GM12873 (cell line): ENCODE data around the gene HRH3.

Source experiments
- TF ChIP-seq, protein P1 (sequence below): IDR thresholded peaks from 2 replicates; pipeline ENCODE4 v1.5.1; 2012; ENCODE audit warnings: low read depth, mild to moderate bottlenecking, moderate library complexity, low read length, control low read depth; ENCODE audit not compliant: insufficient read depth; ENCODE audit errors: missing control alignments

HRH3 gene

DNA sequence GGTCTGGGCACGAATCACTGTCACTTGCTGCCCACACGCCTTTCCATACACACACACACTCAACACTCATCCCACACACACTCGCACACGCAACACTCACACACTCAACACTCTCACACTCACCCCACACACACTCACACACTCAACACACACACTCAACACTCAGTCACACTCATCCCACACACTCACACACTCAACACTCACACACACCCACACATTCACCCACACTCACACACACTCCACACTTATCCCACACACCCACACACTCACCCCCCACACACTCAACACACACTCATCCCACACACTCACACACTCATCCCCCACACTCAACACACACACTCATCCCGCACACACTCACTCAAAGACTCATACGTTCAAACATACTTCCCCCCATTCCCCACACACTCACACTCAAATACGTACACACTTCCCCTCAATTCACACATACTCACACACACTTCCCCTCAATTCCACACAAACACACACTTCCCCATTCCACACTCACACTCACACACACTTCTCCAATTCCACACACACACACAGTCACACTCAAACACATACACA, 9.0 kb upstream of the HRH3 start:
- TF ChIP-seq, protein P1, sequence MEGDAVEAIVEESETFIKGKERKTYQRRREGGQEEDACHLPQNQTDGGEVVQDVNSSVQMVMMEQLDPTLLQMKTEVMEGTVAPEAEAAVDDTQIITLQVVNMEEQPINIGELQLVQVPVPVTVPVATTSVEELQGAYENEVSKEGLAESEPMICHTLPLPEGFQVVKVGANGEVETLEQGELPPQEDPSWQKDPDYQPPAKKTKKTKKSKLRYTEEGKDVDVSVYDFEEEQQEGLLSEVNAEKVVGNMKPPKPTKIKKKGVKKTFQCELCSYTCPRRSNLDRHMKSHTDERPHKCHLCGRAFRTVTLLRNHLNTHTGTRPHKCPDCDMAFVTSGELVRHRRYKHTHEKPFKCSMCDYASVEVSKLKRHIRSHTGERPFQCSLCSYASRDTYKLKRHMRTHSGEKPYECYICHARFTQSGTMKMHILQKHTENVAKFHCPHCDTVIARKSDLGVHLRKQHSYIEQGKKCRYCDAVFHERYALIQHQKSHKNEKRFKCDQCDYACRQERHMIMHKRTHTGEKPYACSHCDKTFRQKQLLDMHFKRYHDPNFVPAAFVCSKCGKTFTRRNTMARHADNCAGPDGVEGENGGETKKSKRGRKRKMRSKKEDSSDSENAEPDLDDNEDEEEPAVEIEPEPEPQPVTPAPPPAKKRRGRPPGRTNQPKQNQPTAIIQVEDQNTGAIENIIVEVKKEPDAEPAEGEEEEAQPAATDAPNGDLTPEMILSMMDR = no peak

DNA sequence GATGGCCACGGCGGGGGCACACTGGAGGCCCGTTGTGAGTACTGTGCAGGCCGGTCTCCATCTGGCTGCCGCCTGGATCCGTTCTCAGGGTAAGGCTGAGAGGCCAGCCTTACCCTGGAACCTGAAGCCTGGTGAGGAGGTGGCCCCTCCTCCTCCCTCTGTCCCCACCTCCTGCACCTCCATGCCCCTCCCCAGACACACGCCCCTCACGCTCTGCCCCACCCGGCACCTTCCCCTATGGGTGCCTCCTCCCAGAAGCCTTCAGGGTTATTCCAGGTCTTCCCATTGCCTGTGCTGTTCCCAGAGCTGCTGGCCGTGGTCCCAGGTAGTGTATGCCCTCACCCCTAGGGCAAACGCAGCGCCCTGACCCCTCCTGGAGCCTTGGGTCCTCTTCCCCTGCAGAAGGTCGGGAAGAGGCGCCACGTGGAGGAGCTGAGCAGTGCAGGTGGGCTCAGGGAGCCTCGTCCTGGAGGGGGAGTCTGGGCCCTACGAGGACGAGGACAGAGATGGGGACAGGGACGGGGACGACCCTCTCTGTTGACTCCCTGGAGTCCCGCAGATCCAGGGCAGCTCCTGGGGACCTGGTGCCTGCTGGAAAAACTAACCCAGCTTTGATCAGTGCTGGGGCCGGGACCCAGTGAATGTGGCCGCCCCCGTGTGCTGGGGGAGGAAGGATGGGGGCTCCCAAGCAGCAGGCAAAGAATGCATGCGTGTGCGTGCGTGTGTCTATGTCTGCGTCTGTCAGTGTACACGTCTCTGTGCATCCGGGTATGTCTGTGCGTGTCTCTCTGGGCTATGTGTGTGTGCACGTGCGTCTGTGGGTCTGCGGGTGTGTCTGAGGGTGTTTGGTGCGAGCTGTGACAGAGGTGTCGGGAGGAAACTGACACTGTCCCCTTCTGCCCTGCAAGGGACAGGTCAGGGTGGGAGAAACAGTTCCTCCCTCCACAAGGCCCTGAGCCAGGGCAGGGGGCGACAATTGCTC, 8.2 kb upstream of the HRH3 start:
- TF ChIP-seq, protein P1 = no peak

DNA sequence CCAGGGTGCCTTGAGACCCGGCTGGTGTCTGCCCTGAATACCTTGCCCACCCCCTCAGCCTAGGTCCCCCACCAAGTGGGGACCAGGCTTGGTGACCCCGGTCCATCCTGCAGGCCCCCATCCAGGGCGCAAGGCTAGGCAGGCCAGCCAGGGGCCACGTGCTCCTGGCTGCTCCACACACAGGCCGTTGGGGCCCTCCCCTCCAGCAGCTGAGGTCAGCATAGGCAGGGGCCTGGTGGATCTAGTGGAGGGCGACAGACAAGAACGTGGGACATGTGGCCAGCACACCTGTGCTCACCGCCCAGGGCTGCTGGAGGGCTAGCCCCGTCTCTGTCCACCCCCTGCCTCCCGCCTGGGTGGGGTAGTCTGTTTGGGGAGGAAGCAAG, 7.5 kb upstream of the HRH3 start:
- TF ChIP-seq, protein P1 = no peak

DNA sequence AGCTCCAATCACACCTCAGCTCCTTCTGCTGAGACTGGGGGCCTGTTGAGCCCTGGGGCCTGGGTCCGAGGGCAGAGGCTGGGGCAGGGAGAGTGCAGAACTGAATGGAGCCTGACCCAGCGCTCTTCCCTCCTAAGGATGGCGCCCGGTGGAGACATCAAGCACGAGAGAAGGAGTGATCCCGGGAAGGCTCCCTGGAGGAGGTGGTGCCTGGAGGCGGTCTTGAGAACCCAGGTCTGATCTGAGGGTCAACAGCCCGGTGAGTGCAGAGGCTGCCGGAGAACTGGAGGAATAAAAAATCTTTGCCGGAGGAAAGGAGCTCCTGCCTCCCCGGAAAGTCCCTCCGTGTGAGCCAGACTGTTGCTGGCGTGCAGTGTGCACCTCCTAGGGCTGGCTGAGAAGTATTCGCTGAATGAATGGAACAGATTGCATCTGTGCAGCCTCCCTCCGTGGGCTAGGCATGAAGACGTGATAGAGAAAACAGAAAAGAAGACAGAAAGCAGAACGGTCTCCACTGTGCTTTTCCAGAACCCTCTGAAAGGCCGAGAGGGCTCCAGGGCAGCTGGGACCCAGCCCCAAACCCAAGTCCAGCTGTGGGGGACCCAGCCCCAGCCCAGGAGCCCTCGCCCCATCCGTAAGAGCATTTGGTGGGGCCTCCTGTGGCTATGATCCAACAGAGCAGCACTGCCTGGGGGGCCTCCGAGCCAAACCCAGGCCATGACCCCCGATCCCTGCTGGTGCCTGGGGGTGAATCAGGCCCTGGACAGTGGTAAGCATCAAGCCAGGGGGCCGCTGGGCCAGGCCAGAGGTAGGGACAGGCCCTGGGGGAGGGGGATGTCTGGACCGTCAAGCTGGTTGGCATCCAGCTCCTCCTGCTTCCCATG, 6.9 kb upstream of the HRH3 start:
- TF ChIP-seq, protein P1 = no peak

DNA sequence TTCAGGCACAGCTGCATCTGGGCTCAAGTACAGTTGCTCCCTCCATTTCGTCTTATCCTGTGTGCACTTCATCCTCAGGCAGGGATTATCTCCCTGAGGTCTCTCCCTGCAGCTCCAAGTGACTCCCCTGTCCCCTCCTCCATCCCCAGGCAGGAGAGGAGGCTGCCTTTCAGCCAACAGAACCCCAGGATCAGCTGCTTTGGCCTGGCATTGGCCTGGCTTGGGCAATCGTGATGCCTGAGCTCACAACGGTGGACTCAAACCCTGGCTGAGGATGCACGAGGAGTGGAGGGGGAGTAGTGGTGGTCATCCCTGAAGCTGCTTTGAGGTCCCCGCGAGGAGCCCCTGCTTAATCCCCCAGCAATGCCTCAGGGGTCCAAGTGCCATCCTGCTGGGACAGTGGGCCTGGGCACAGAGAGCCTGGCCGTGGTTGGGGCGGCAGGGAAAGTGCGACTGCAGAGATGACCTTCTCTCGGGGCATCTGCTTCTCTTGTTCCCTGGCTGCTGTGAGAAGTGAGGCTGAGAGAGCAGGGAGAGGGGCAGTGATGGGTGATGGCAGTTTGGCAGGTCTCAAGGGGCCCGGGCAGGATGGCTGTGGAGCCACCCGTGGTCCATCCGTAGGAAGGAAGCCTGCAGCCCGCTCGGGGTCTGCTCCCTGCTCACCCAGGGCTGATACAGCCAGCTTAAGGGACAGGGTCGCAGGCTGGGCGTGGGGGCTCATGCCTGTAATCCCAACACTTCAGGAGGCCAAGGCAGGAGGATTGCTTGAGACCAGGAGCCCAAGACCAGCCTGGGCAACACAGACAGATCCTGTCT, 6.0 kb upstream of the HRH3 start:
- TF ChIP-seq, protein P1 = no peak

DNA sequence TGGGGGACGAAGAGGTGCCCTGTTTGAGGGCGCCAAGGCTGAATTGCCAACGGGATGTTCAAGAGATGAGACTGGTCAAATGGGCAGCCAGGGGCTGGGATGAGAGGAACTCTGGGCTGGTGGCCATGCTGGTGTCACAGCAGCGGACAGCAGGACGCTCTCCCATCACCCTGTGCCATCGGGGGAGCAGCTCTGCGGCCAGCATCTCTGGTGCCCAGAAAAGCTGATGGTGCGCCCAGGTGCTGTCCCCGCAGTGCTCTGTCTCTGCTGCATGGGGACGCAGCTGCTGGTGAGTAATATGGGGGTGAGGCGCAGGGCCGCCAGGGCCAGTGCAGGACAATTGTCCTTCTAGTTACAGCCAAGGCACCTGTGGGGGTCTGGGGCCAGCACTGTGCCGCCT, 4.9 kb upstream of the HRH3 start:
- TF ChIP-seq, protein P1 = no peak
